ENCODE measurements around the gene ELOVL6. TPM values are rescaled to one million over a fixed set of nuclear protein-coding genes. Genes with fewer than 3 reads are reported as not detected.

Gene ELOVL6
- total and polyA plus RNA-seq, 3 experiments from 2014 or later = 3.9 to 5.5 (median 4.3) TPM

GRCh38 chr4:110184140-110184790 is 14.2 kb downstream of the ELOVL6 start:
- Mint-ChIP-seq H3K4me1 (peaks cover 0 to 4% (median 3%) of the 10 kb centered on the region in 3 donors), H3K9me3 (no peaks in the 10 kb centered on the region), H3K36me3 (peaks cover 0 to 3% (median 0%) of the 10 kb centered on the region in 3 donors), H3K27me3 (peaks cover 0 to 2% of the 10 kb centered on the region in 2 donors), H3K4me3 (no peak overlapping the region), H3K27ac (no peak overlapping the region)
- H3K27ac ChIP-seq (ENCODE audit: low read depth, low read length) = no peak overlapping the region
- H3K4me1 ChIP-seq (ENCODE audit: insufficient read depth, low read length) = no peaks in the 10 kb centered on the region
- H3K9me3 ChIP-seq (ENCODE audit: low read length) = no peaks in the 10 kb centered on the region
- no peaks in the 10 kb centered on the region for H3K36me3 ChIP-seq (ENCODE audit: insufficient read depth, low read length)
- no peak overlapping the region for H3K4me3 ChIP-seq (ENCODE audit: low read length)
- H3K27me3 ChIP-seq (ENCODE audit: insufficient read depth, low read length, poor library complexity, severe bottlenecking) = no peaks in the 10 kb centered on the region
- DNase-seq = no peak
- ChIA-PET CTCF (no interaction called here), POLR2A (no interaction called here)

GRCh38 chr4:110183643-110184042 is 14.8 kb downstream of the ELOVL6 start:
- no peaks in the 10 kb centered on the region for H3K27me3 ChIP-seq (ENCODE audit: insufficient read depth, low read length, poor library complexity, severe bottlenecking)
- ChIA-PET POLR2A (no interaction called here), CTCF (interaction anchor here (1.3 kb wide), 1 partner anchor 134 kb away, joined by 3 read pairs; no protein-coding TSS in a partner anchor)
- no peak overlapping the region for H3K27ac ChIP-seq (ENCODE audit: low read depth, low read length)
- peak overlapping the region in 1 of 8 donors; percentile 70 for H3K27ac Mint-ChIP-seq
- no peaks in the 10 kb centered on the region for H3K9me3 ChIP-seq (ENCODE audit: low read length)
- H3K4me1 Mint-ChIP-seq = peaks cover 0 to 4% (median 3%) of the 10 kb centered on the region in 3 donors
- H3K4me1 ChIP-seq (ENCODE audit: insufficient read depth, low read length) = no peaks in the 10 kb centered on the region
- peaks cover 0 to 2% of the 10 kb centered on the region in 2 donors for H3K27me3 Mint-ChIP-seq
- no peak overlapping the region for H3K4me3 Mint-ChIP-seq
- no peaks in the 10 kb centered on the region for H3K36me3 ChIP-seq (ENCODE audit: insufficient read depth, low read length)
- no peak overlapping the region for H3K4me3 ChIP-seq (ENCODE audit: low read length)
- H3K36me3 Mint-ChIP-seq = peaks cover 0 to 3% (median 0%) of the 10 kb centered on the region in 3 donors
- DNase-seq = no peak
- H3K9me3 Mint-ChIP-seq = no peaks in the 10 kb centered on the region

GRCh38 chr4:110183058-110183457 is 15.4 kb downstream of the ELOVL6 start:
- no peak overlapping the region for H3K27ac ChIP-seq (ENCODE audit: low read depth, low read length)
- H3K27me3 Mint-ChIP-seq = peaks cover 0 to 2% of the 10 kb centered on the region in 2 donors
- no peak overlapping the region for H3K4me3 Mint-ChIP-seq
- H3K4me3 ChIP-seq (ENCODE audit: low read length) = no peak overlapping the region
- CTCF ChIA-PET = interaction anchor here (1.3 kb wide), 1 partner anchor 133 kb away, joined by 3 read pairs; no protein-coding TSS in a partner anchor
- H3K4me1 ChIP-seq (ENCODE audit: insufficient read depth, low read length) = no peaks in the 10 kb centered on the region
- POLR2A ChIA-PET = no interaction called here
- H3K27ac Mint-ChIP-seq = no peak overlapping the region
- no peaks in the 10 kb centered on the region for H3K36me3 ChIP-seq (ENCODE audit: insufficient read depth, low read length)
- H3K4me1 Mint-ChIP-seq = peaks cover 0 to 4% (median 3%) of the 10 kb centered on the region in 3 donors
- DNase-seq = no peak
- H3K9me3 Mint-ChIP-seq = no peaks in the 10 kb centered on the region
- H3K9me3 ChIP-seq (ENCODE audit: low read length) = no peaks in the 10 kb centered on the region
- no peaks in the 10 kb centered on the region for H3K27me3 ChIP-seq (ENCODE audit: insufficient read depth, low read length, poor library complexity, severe bottlenecking)
- H3K36me3 Mint-ChIP-seq = peaks cover 0 to 3% (median 0%) of the 10 kb centered on the region in 3 donors

GRCh38 chr4:110181890-110182289 is 16.5 kb downstream of the ELOVL6 start:
- Mint-ChIP-seq H3K27me3 (peaks cover 0 to 2% of the 10 kb centered on the region in 2 donors), H3K9me3 (no peaks in the 10 kb centered on the region), H3K4me3 (no peak overlapping the region), H3K36me3 (peaks cover 0 to 5% (median 0%) of the 10 kb centered on the region in 3 donors), H3K4me1 (peaks cover 0 to 4% (median 1%) of the 10 kb centered on the region in 3 donors), H3K27ac (peak overlapping the region in 1 of 8 donors; percentile 29)
- ChIA-PET POLR2A (no interaction called here), CTCF (no interaction called here)
- Histone ChIP-seq H3K4me1 (ENCODE audit: insufficient read depth, low read length) (no peaks in the 10 kb centered on the region), H3K9me3 (ENCODE audit: low read length) (no peaks in the 10 kb centered on the region), H3K27me3 (ENCODE audit: insufficient read depth, low read length, poor library complexity, severe bottlenecking) (no peaks in the 10 kb centered on the region), H3K27ac (ENCODE audit: low read depth, low read length) (no peak overlapping the region), H3K36me3 (ENCODE audit: insufficient read depth, low read length) (no peaks in the 10 kb centered on the region), H3K4me3 (ENCODE audit: low read length) (no peak overlapping the region)
- no peak for DNase-seq

GRCh38 chr4:110175634-110176033 is 22.8 kb downstream of the ELOVL6 start:
- no peaks in the 10 kb centered on the region for H3K36me3 ChIP-seq (ENCODE audit: insufficient read depth, low read length)
- Mint-ChIP-seq H3K27ac (no peak overlapping the region), H3K4me1 (peaks cover 0 to 1% (median 0%) of the 10 kb centered on the region in 3 donors), H3K9me3 (no peaks in the 10 kb centered on the region), H3K36me3 (peaks cover 0 to 5% (median 2%) of the 10 kb centered on the region in 3 donors), H3K27me3 (no peaks in the 10 kb centered on the region), H3K4me3 (no peak overlapping the region)
- H3K4me1 ChIP-seq (ENCODE audit: insufficient read depth, low read length) = no peaks in the 10 kb centered on the region
- no peaks in the 10 kb centered on the region for H3K27me3 ChIP-seq (ENCODE audit: insufficient read depth, low read length, poor library complexity, severe bottlenecking)
- no peaks in the 10 kb centered on the region for H3K9me3 ChIP-seq (ENCODE audit: low read length)
- ChIA-PET POLR2A (no interaction called here), CTCF (no interaction called here)
- H3K27ac ChIP-seq (ENCODE audit: low read depth, low read length) = no peak overlapping the region
- no peak overlapping the region for H3K4me3 ChIP-seq (ENCODE audit: low read length)
- no peak for DNase-seq

- no peaks in the 10 kb centered on the region for H3K4me1 Mint-ChIP-seq
- peak overlapping the region in 1 of 8 donors; percentile 24 for H3K27ac Mint-ChIP-seq
- ChIA-PET POLR2A (no interaction called here), CTCF (no interaction called here)
- no peak for DNase-seq
- Histone ChIP-seq H3K9me3 (ENCODE audit: low read length) (no peaks in the 10 kb centered on the region), H3K27ac (ENCODE audit: low read depth, low read length) (no peak overlapping the region), H3K27me3 (ENCODE audit: insufficient read depth, low read length, poor library complexity, severe bottlenecking) (no peaks in the 10 kb centered on the region), H3K4me1 (ENCODE audit: insufficient read depth, low read length) (no peaks in the 10 kb centered on the region), H3K4me3 (ENCODE audit: low read length) (no peak overlapping the region), H3K36me3 (ENCODE audit: insufficient read depth, low read length) (no peaks in the 10 kb centered on the region)
- no peaks in the 10 kb centered on the region for H3K27me3 Mint-ChIP-seq
- H3K4me3 Mint-ChIP-seq = no peak overlapping the region
- no peaks in the 10 kb centered on the region for H3K9me3 Mint-ChIP-seq
- peaks cover 0 to 5% (median 2%) of the 10 kb centered on the region in 3 donors for H3K36me3 Mint-ChIP-seq
Measured at GRCh38 chr4:110172972-110173371, 25.4 kb downstream of the ELOVL6 start.

- H3K27me3 ChIP-seq (ENCODE audit: insufficient read depth, low read length, poor library complexity, severe bottlenecking) = no peaks in the 10 kb centered on the region
- Mint-ChIP-seq H3K27ac (peak overlapping the region in 1 of 8 donors; percentile 16), H3K27me3 (no peaks in the 10 kb centered on the region), H3K4me1 (peaks cover under 1 to 3% (median 2%) of the 10 kb centered on the region in 3 donors), H3K4me3 (no peak overlapping the region), H3K9me3 (no peaks in the 10 kb centered on the region), H3K36me3 (peaks cover 0 to 5% (median 0%) of the 10 kb centered on the region in 3 donors)
- no peaks in the 10 kb centered on the region for H3K4me1 ChIP-seq (ENCODE audit: insufficient read depth, low read length)
- no peak overlapping the region for H3K27ac ChIP-seq (ENCODE audit: low read depth, low read length)
- H3K36me3 ChIP-seq (ENCODE audit: insufficient read depth, low read length) = no peaks in the 10 kb centered on the region
- H3K9me3 ChIP-seq (ENCODE audit: low read length) = no peaks in the 10 kb centered on the region
- DNase-seq = no peak
- H3K4me3 ChIP-seq (ENCODE audit: low read length) = no peak overlapping the region
- CTCF ChIA-PET = no interaction called here
- POLR2A ChIA-PET = no interaction called here
Measured at GRCh38 chr4:110171971-110172370, 26.4 kb downstream of the ELOVL6 start.

- POLR2A ChIA-PET = no interaction called here
- no peak for DNase-seq
- CTCF ChIA-PET = interaction anchor here (0.7 to 0.8 kb wide), 2 partner anchors 9 to 10 kb away, joined by 3 read pairs; no protein-coding TSS in a partner anchor
- Histone ChIP-seq H3K4me3 (ENCODE audit: low read length) (no peak overlapping the region), H3K27me3 (ENCODE audit: insufficient read depth, low read length, poor library complexity, severe bottlenecking) (no peaks in the 10 kb centered on the region), H3K9me3 (ENCODE audit: low read length) (no peaks in the 10 kb centered on the region), H3K4me1 (ENCODE audit: insufficient read depth, low read length) (peaks cover 7% of the 10 kb centered on the region), H3K27ac (ENCODE audit: low read depth, low read length) (no peak overlapping the region), H3K36me3 (ENCODE audit: insufficient read depth, low read length) (no peaks in the 10 kb centered on the region)
- H3K4me1 Mint-ChIP-seq = peaks cover 7 to 13% (median 10%) of the 10 kb centered on the region in 3 donors
- H3K27ac Mint-ChIP-seq = no peak overlapping the region
- no peaks in the 10 kb centered on the region for H3K27me3 Mint-ChIP-seq
- no peak overlapping the region for H3K4me3 Mint-ChIP-seq
- peaks cover 0 to 5% (median 0%) of the 10 kb centered on the region in 3 donors for H3K36me3 Mint-ChIP-seq
- H3K9me3 Mint-ChIP-seq = no peaks in the 10 kb centered on the region
Measured at GRCh38 chr4:110170861-110171260, 27.6 kb downstream of the ELOVL6 start.
